Midbrain (tissue), 1 donor: ENCODE data around the gene LANCL1.

Source experiments
- DNase-seq: peaks from one replicate; lab custom pipeline; 2025; lab: John Stamatoyannopoulos, UW

LANCL1 gene, protein sequence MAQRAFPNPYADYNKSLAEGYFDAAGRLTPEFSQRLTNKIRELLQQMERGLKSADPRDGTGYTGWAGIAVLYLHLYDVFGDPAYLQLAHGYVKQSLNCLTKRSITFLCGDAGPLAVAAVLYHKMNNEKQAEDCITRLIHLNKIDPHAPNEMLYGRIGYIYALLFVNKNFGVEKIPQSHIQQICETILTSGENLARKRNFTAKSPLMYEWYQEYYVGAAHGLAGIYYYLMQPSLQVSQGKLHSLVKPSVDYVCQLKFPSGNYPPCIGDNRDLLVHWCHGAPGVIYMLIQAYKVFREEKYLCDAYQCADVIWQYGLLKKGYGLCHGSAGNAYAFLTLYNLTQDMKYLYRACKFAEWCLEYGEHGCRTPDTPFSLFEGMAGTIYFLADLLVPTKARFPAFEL

DNA sequence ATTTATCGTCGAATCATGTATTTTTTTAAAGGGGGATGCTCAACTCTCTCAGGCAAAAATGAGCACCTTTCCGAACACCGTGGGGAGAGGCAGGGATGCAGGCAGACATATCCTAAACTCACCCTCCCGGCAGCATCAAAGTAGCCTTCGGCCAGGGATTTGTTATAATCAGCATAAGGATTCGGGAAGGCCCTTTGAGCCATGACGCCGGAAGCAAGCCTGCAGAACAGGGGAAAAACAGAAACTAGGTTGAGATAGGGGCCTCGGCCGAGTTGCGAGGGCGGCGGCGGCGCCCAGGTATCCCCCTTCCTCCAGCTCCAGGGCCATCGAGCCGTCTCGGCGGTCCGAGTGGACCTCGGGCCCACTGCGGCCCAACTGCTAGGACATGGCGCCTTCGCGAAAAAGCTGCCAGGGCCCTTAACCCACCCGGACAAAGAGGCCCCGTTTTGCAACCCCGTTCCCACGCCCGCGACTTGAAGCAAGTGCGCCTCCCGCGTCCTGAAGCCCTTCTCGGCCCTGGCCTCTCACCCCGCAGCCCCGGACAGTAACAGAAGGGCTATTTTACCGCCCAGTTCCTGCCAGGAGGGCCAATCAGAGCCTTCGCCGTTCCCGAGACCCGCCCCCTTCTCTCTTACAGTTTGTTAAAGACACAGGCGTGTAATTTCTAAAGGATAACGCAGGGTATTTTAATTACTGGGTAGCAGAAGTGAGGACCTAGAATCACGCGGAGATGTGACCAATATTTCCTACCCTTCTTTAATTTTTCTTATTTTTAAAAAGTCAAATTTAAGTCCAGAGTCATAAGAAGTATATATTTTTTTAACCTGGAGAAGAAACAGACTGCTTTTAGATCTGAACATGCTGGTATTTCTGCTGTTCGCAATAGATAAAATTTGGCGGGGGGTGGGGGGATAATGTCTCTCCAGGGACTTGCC, at the start of gene LANCL1:
LANCL1 (minus strand) TSS at position 566 of the 935 bp plus-strand sequence; CDS start at position 203, 363 bp downstream.
- peak; percentile 97 for DNase-seq

DNA sequence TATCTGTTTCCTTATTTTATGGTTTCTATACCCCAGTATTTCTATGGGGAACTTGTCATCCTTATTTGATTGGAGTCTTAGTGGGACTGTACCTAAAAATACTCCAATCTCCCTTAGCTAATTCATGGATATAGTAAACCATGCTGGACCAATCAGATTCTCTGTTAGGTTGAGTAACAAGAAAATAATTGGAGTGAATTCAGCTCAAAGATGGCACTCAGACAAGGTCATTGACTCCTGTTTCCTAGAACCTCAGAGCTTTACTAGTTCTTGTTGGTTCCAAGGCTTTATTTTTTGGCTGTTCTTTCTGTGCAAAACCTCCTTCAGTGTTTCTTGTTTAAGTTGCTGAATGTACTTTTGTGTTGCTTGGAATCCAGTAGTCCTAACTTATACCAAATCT, 48.0 kb upstream of the LANCL1 start:
- no peak for DNase-seq

DNA sequence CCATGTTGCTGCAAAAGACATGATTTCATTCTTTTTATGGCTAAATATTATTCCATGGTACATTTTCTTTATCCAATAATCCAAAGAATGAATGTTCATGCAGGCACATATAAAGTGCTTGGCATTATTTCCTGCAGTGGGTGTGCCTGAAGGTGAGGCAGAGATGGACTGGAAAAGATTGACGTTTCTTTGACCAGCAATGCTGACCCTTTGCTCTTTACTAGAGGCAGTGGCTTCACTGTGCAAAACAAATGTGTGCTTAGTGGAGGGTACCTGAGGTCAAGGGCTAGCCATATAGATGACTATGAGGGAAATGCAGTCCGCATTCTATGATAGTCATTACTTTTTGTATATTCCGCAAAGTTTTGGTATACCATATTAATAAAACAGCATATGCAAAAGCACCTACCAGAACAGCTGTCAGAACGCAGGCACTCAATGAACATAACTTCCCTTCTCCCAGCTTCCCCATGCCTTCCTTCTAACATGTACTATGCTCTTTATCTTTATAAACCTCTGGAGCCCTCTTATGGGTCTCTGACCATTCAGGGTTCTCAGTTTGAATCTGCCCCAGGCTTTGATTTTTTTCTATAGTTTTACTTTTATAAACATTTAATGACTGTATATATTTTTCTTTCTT, 47.2 kb upstream of the LANCL1 start:
- no peak for DNase-seq

DNA sequence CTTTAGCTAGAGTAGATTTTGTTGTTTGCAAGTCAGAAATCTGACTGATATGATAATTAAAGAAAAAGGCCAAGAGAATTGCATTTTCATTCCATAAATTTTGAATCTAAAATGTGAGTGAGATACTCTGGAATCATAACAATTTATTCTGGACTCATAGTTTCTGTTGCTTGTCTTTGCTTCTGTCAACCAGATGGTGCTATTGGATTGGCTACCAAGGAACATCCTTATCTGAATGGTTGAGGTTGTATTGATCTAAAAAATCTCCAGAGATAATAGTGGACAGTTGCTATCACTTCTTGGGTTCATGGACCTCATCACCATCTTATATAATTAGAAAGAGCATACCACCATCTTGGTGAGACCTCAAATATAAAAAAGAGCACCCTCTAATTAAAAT, 45.8 kb upstream of the LANCL1 start:
- DNase-seq: no peak

DNA sequence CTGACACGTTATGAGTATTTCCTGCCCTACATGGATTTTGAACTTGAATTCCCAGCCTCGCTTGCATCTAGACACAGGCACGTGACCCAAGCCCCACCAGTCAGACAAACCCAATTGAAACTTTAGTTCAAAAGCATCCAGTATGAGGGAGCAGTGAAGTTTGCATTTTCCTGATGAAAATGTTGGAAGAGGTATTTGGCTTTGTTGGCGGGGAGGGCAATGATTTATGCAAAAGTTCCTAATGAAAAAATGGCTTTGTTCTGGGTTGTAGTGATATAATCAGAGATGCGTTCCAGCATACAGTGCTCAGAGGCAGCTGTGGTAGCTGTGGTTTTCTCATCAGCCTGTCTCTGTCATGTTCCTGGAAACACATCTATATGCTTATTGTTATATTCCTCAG, 43.0 kb upstream of the LANCL1 start:
- peak; percentile 48 for DNase-seq

DNA sequence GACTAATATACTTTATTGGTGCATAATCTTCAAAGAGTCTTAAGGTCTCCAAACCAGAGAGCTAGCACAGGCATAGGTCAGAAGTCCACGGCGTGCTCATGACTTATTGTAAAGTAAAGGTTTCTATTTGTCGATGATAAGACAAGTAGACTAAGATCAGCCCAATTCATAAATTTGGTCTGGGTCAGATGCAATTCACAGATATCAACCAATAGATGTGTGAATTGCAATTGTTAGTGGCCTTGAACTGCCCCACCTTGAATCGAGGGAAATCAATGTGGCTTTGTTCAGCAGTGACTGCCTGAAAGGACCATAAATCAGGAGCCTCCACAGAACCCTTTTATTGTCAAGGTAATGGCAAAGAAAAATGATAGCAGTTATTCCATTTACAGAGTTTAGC, 40.7 kb upstream of the LANCL1 start:
- DNase-seq: no peak

DNA sequence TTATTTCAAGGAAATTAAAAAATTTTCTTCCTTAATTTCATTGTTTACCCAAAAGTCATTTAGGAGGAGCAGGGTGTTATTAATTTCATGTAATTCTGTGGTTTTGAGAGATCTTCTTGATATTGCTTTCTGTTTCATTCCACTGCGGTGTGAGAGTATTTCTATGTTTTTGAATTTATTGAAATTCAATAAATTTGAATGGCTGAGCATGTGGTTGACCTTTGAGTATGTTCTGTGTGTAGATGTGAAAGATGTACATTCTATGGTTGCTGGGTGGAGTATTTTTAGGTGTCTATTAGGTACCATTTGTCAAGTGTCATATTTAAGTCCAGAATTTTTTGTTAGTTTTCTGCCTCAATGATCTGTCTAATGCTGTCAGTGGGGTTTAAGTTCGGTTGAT, 39.4 kb upstream of the LANCL1 start:
- no peak for DNase-seq

GRCh38 chr2:210503725-210504191, 27.2 kb upstream of the LANCL1 start:
- DNase-seq: peak; percentile 84

GRCh38 chr2:210503001-210503623, 26.6 kb upstream of the LANCL1 start:
- peak; percentile 89 for DNase-seq

- no peak for DNase-seq
Measured at GRCh38 chr2:210496512-210496911, 20.0 kb upstream of the LANCL1 start.

DNA sequence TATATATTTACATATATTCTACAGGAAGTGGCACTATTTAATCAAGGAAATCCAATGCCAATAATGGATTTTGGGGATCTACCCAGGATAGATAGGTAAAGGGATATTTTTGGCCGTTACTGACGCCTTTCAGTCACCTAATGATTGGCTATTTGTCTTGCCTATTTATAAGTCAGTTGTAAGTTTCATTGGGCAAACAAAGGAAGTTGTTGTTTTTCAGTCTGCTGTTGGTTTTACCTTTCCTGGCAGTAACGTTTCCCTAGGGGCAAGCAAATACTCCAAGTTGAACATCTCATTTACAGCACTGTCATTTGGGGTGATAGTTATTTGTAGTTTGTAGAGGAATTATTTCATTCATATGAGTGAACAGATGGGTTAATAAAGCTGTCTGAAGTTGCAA, 17.0 kb upstream of the LANCL1 start:
- no peak for DNase-seq

GRCh38 chr2:210481601-210482175, 5.1 kb upstream of the LANCL1 start:
- DNase-seq: no peak

- DNase-seq: no peak
Measured at GRCh38 chr2:210480764-210481163, 4.2 kb upstream of the LANCL1 start.

- no peak for DNase-seq
Measured at GRCh38 chr2:210480079-210480478, 3.5 kb upstream of the LANCL1 start.

- DNase-seq: no peak
Measured at GRCh38 chr2:210478661-210479060, 2.1 kb upstream of the LANCL1 start.

DNA sequence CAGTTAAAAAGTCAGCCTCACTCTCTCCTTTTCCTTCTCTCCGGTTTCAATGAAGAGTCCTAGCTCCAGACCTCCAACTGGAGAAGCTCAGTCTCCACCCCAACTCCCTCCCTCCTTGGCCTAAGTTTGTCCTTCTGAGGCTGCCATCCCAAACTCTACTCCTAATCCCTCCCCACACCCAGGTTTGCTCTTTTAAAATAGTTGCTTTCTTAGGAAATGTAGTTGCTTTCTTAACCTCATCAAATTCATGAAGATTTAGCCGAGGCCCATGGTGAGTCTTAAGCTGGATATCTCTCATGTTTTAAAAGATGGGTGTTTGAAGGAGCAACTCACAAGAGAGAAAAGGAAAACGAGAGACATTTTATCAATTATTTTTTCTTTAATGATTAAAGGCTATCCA, 937 bp upstream of the LANCL1 start:
- DNase-seq: peak; percentile 30

- peak; percentile 19 for DNase-seq
Measured at GRCh38 chr2:210475706-210476105, 853 bp downstream of the LANCL1 start.

- DNase-seq: no peak
Measured at GRCh38 chr2:210474776-210475175, 1.8 kb downstream of the LANCL1 start.

- no peak for DNase-seq
Measured at GRCh38 chr2:210461401-210461800, 15.2 kb downstream of the LANCL1 start.

DNA sequence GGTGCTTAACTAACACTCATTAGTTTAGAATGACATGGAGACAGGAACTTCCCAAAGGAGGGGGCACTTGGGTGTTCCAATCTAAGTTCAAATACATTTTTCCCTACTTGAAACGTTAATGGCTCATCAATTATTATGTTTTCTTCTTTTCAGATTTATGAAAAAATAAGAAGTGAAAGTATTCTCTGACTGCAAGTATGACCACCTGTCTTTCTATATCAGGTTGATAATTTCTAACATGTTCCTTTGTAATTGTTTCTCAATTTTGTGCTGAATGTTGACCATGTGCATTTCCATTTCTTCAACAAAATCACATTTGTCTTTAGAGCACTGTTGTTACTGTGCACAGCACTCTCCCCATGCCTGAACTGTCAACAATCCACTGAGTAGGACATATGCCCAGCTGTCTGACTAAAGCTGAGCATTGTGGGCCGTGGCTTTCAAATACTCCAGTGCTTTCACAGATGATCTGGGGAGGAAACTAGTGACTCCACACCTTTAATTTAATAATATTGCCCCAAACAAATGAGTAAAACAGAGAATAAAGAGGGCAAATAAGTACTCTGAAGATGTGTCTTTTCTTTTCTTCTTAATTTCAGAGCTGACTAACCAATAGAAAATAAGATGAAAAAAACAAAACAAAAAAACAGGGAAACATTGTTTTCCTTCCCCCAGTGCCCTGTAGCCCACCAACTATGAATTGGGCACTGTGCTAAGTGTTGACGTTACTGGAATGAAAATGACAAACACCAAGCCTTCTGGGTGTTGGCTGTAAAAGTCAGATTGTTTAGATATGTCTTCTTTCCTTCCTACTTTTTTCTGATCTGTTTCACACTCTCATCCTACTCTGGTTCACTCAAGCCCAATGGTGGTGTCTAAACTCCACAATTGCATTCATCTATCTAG, 16.0 kb downstream of the LANCL1 start:
- peak; percentile 72 for DNase-seq
